PFSK-1 (cell line): ENCODE data around the gene MCM3AP.

ENCODE experiments used
- POLR2AphosphoS5 ChIP-seq: IDR thresholded peaks from 2 replicates; pipeline ENCODE4 v1.6.1; 2012; ENCODE audit warnings: low read depth, mild to moderate bottlenecking, control low read depth, low read length, moderate library complexity
- SIN3A ChIP-seq: IDR thresholded peaks from 2 replicates; pipeline ENCODE4 v1.6.1; 2012; ENCODE audit warnings: mild to moderate bottlenecking, low read length, moderate library complexity, borderline replicate concordance; ENCODE audit not compliant: insufficient read depth
- TF ChIP-seq, protein P1 (sequence below), 2 experiments: IDR thresholded peaks; 2 replicates each; pipeline versions ENCODE4 v1.6.1 to v1.8.0; 2011 to 2012; ENCODE audit warnings: low read depth in 2 of 2, low read length in 2 of 2, control low read depth in 1 of 2, inconsistent platforms in 1 of 2, mild to moderate bottlenecking in 1 of 2, moderate library complexity in 1 of 2; ENCODE audit not compliant: insufficient read depth in 1 of 2

- TF ChIP-seq SIN3A (no peak), POLR2AphosphoS5 (no peak)
- TF ChIP-seq, protein P1, sequence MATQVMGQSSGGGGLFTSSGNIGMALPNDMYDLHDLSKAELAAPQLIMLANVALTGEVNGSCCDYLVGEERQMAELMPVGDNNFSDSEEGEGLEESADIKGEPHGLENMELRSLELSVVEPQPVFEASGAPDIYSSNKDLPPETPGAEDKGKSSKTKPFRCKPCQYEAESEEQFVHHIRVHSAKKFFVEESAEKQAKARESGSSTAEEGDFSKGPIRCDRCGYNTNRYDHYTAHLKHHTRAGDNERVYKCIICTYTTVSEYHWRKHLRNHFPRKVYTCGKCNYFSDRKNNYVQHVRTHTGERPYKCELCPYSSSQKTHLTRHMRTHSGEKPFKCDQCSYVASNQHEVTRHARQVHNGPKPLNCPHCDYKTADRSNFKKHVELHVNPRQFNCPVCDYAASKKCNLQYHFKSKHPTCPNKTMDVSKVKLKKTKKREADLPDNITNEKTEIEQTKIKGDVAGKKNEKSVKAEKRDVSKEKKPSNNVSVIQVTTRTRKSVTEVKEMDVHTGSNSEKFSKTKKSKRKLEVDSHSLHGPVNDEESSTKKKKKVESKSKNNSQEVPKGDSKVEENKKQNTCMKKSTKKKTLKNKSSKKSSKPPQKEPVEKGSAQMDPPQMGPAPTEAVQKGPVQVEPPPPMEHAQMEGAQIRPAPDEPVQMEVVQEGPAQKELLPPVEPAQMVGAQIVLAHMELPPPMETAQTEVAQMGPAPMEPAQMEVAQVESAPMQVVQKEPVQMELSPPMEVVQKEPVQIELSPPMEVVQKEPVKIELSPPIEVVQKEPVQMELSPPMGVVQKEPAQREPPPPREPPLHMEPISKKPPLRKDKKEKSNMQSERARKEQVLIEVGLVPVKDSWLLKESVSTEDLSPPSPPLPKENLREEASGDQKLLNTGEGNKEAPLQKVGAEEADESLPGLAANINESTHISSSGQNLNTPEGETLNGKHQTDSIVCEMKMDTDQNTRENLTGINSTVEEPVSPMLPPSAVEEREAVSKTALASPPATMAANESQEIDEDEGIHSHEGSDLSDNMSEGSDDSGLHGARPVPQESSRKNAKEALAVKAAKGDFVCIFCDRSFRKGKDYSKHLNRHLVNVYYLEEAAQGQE (IDR thresholded peaks at IDR 0.05; ENCODE audit: insufficient read depth in 1 of 2, low read depth in 2 of 2, low read length in 2 of 2): no peak
These were observed 37.0 kb downstream of the MCM3AP start for GRCh38 chr21:46248422-46248782.
